K562 (cell line): ENCODE data around the gene FADS1. TPM values are rescaled to one million over a fixed set of nuclear protein-coding genes. Genes with fewer than 3 reads are reported as not detected.

Experiments used
- EGR1 ChIP-seq: fragments of 450-650 bp; conservative IDR thresholded peaks from 2 replicates; pipeline ENCODE4 v1.6.1; 2017; ENCODE audit warnings: mild to moderate bottlenecking
- ERF ChIP-seq: fragments of 450-650 bp; formaldehyde crosslinking; IDR thresholded peaks from 2 replicates; pipeline ENCODE4 v1.4.0; 2020; ENCODE audit warnings: mild to moderate bottlenecking, mixed read lengths
- HBP1 ChIP-seq: fragments of 450-650 bp; formaldehyde crosslinking; IDR thresholded peaks from 2 replicates; pipeline ENCODE4 v1.4.0; 2022; ENCODE audit warnings: missing genetic modification characterization
- HIVEP1 ChIP-seq: fragments of 250-450 bp; sonication (Bioruptor Pico); IDR thresholded peaks from 2 replicates; pipeline ENCODE4 v1.4.0; 2020; ENCODE audit warnings: mild to moderate bottlenecking
- HNRNPH1 ChIP-seq: fragments of 200-400 bp; formaldehyde crosslinking; optimal IDR thresholded peaks from 2 replicates; pipeline ENCODE3; 2017; ENCODE audit warnings: low read depth, mild to moderate bottlenecking, low read length, moderate library complexity
- MCM3 ChIP-seq: fragments of 450-650 bp; IDR thresholded peaks from 2 replicates; pipeline ENCODE4 v1.6.1; 2016
- PHF20 ChIP-seq: fragments of 450-650 bp; IDR thresholded peaks from 2 replicates; pipeline ENCODE4 v1.6.1; 2018; ENCODE audit not compliant: partially characterized antibody
- PYGO2 ChIP-seq: fragments of 450-650 bp; IDR thresholded peaks from 2 replicates; pipeline ENCODE4 v1.6.1; 2016; ENCODE audit warnings: mild to moderate bottlenecking, missing genetic modification characterization, moderate library complexity, missing compliant biosample characterization
- RBM25 ChIP-seq: fragments of 200-400 bp; formaldehyde crosslinking; IDR thresholded peaks from 2 replicates; pipeline ENCODE4 v1.6.1; 2018; ENCODE audit warnings: low read length, low read depth, moderate library complexity; ENCODE audit not compliant: severe bottlenecking
- RBM34 ChIP-seq: fragments of 200-400 bp; formaldehyde crosslinking; IDR thresholded peaks from 2 replicates; pipeline ENCODE4 v1.6.1; 2018; ENCODE audit warnings: low read length, borderline replicate concordance; ENCODE audit not compliant: insufficient read depth
- SAP30 ChIP-seq: fragments of 200-600 bp; sonication (generic); IDR thresholded peaks from 2 replicates; pipeline ENCODE4 v1.6.1; 2012; ENCODE audit warnings: borderline replicate concordance, low read depth, mild to moderate bottlenecking, moderate library complexity, low read length, control low read depth, inconsistent platforms; ENCODE audit not compliant: insufficient read depth, poor library complexity, severe bottlenecking
- STAG1 ChIP-seq: sonication (generic); formaldehyde crosslinking; IDR thresholded peaks from 2 replicates; pipeline ENCODE4 v1.5.0; 2020; ENCODE audit warnings: missing genetic modification reagents, borderline replicate concordance
- TRIM28 ChIP-seq: fragments of 450-650 bp; IDR thresholded peaks from 2 replicates; pipeline ENCODE4 v1.6.1; 2017
- XRCC5 ChIP-seq: fragments of 200-400 bp; formaldehyde crosslinking; IDR thresholded peaks from 2 replicates; pipeline ENCODE4 v1.6.1; 2017; ENCODE audit warnings: low read depth, mild to moderate bottlenecking, low read length
- ZNF121 ChIP-seq: sonication (generic); formaldehyde crosslinking; conservative IDR thresholded peaks from 2 replicates; pipeline ENCODE4 v1.8.0; 2022; ENCODE audit warnings: missing genetic modification reagents
- ZNF232 ChIP-seq: sonication (generic); formaldehyde crosslinking; IDR thresholded peaks from 2 replicates; pipeline ENCODE4 v1.8.0; 2022; ENCODE audit warnings: mild to moderate bottlenecking, missing genetic modification reagents
- ZNF316 ChIP-seq: fragments of 450-650 bp; IDR thresholded peaks from 2 replicates; pipeline ENCODE4 v1.6.1; 2016
- microRNA counts: library from miRNA; unstranded; fragments of <30 nt; microRNA quantifications from one replicate; lab custom pipeline; 2016
- polyA plus RNA-seq, 8 experiments: library from polyadenylated mRNA; depleted of rRNA in 4 of 8; stranded (reverse) in 5 of 8; unstranded in 3 of 8; fragments of >200 nt; fragmentation: Nextera tagmentation in 2 of 8; fragmentation: Illumina TruSeq in 1 of 8; extraction: Ambion mirVana in 2 of 8; extraction: Trizol in 1 of 8; gene quantifications; 2 replicates each; pipeline versions ENCODE4 v1.2.1 to v1.2.3, GENCODE V29; 2011 to 2014; ENCODE audit warnings: inconsistent platforms in 1 of 8, missing spikeins in 1 of 8
- total RNA-seq, 7 experiments: library from RNA; depleted of rRNA in 6 of 7; stranded (reverse); fragments of >200 nt in 6 of 7; fragmentation: Illumina TruSeq in 2 of 7; extraction: Trizol in 2 of 7; gene quantifications; 2 replicates each; pipeline versions ENCODE4 v1.2.1 to v1.2.3, GENCODE V29; 2011 to 2021; ENCODE audit warnings: low replicate concordance in 1 of 7

The FADS1 gene
- total and polyA plus RNA-seq, 9 of the 15 experiments (the other 6 are each of a cell fraction or from before 2014, with no cell fraction given) = 110 to 864 (median 364) TPM

- TF ChIP-seq ZNF121 (CRISPR knock-in tag) (peak; percentile 57), PHF20 (peak; percentile 9), HNRNPH1 (no peak), ERF (CRISPR knock-in tag) (no peak), ZNF316 (0 out of 2 replicates have a peak, but pooled peaks have one; percentile 8), STAG1 (CRISPR knock-in tag) (no peak), HIVEP1 (CRISPR knock-in tag) (no peak), MCM3 (no peak), XRCC5 (no peak), SAP30 (no peak), HBP1 (no peak), RBM34 (no peak), EGR1 (no peak), PYGO2 (tag) (no peak), RBM25 (peak; percentile 94), TRIM28 (no peak), ZNF232 (no peak)
Measured at GRCh38 chr11:61750631-61751273, 66.1 kb downstream of the FADS1 start (continued).

MicroRNA genes within 50 kb of the gene (microRNA counts, 767-probe panel; counts per million panel counts)
- microRNA hsa-miR-1908 (lab: Ali Mortazavi, UCI) = 2,789 counts per million, percentile 67 among the panel's probes with 10 or more counts
- not detected for microRNA hsa-miR-611 (lab: Ali Mortazavi, UCI)

Other genes with a start within 250 kb of the FADS1 start
Only the 7 nearest of the 10 such genes appear.
- gene MYRF, start 64.4 kb downstream of the FADS1 start, total RNA-seq (2014; rRNA removed) = 7.1 and 11.0 TPM in 2 replicates
- gene MYRF, start 64.4 kb downstream of the FADS1 start, total RNA-seq (2014; rRNA removed; fragmentation: Illumina TruSeq; extraction: Trizol) = 2.6 and 3.3 TPM in 2 replicates
- 4.0 and 4.1 TPM in 2 replicates for gene MYRF, start 64.4 kb downstream of the FADS1 start, total RNA-seq (2015; rRNA removed; fragmentation: Illumina TruSeq; extraction: Trizol)
- gene MYRF, start 64.4 kb downstream of the FADS1 start, total RNA-seq (2021) = 21.4 and 25.8 TPM in 2 replicates
- gene MYRF, start 64.4 kb downstream of the FADS1 start, polyA plus RNA-seq (2011; rRNA removed) = 10.4 and 16.6 TPM in 2 replicates
- 14.7 and 17.8 TPM in 2 replicates for gene MYRF, start 64.4 kb downstream of the FADS1 start, polyA plus RNA-seq (2014; fragmentation: Illumina TruSeq; extraction: Trizol)
- 1 to 10 TPM; 2.3 TPM for gene MYRF, start 64.4 kb downstream of the FADS1 start, polyA plus RNA-seq (2014; fragmentation: Nextera tagmentation; extraction: Ambion mirVana)
- 15.6 and 17.4 TPM in 2 replicates for gene MYRF, start 64.4 kb downstream of the FADS1 start, polyA plus RNA-seq (2014; rRNA removed)
- 97.2 and 153 TPM in 2 replicates for gene TMEM258, start 24.4 kb downstream of the FADS1 start, total RNA-seq (2014; rRNA removed)
- 227 and 239 TPM in 2 replicates for gene TMEM258, start 24.4 kb downstream of the FADS1 start, total RNA-seq (2014; rRNA removed; fragmentation: Illumina TruSeq; extraction: Trizol)
- 221 and 231 TPM in 2 replicates for gene TMEM258, start 24.4 kb downstream of the FADS1 start, total RNA-seq (2015; rRNA removed; fragmentation: Illumina TruSeq; extraction: Trizol)
- 168 and 200 TPM in 2 replicates for gene TMEM258, start 24.4 kb downstream of the FADS1 start, total RNA-seq (2021)
- gene TMEM258, start 24.4 kb downstream of the FADS1 start, polyA plus RNA-seq (2011; rRNA removed) = 630 and 713 TPM in 2 replicates
- 213 and 256 TPM in 2 replicates for gene TMEM258, start 24.4 kb downstream of the FADS1 start, polyA plus RNA-seq (2014; fragmentation: Illumina TruSeq; extraction: Trizol)
- gene TMEM258, start 24.4 kb downstream of the FADS1 start, polyA plus RNA-seq (2014; fragmentation: Nextera tagmentation; extraction: Ambion mirVana) = 100 to 1,000 TPM; 794 to 856 TPM
- 199 and 268 TPM in 2 replicates for gene TMEM258, start 24.4 kb downstream of the FADS1 start, polyA plus RNA-seq (2014; rRNA removed)
- gene FEN1, start 24.1 kb downstream of the FADS1 start, total RNA-seq (2014; rRNA removed) = 156 and 172 TPM in 2 replicates
- gene FEN1, start 24.1 kb downstream of the FADS1 start, total RNA-seq (2014; rRNA removed; fragmentation: Illumina TruSeq; extraction: Trizol) = 130 and 137 TPM in 2 replicates
- 150 and 154 TPM in 2 replicates for gene FEN1, start 24.1 kb downstream of the FADS1 start, total RNA-seq (2015; rRNA removed; fragmentation: Illumina TruSeq; extraction: Trizol)
- gene FEN1, start 24.1 kb downstream of the FADS1 start, total RNA-seq (2021) = 140 and 150 TPM in 2 replicates
- gene FEN1, start 24.1 kb downstream of the FADS1 start, polyA plus RNA-seq (2011; rRNA removed) = 91.3 and 124 TPM in 2 replicates
- 138 and 146 TPM in 2 replicates for gene FEN1, start 24.1 kb downstream of the FADS1 start, polyA plus RNA-seq (2014; fragmentation: Illumina TruSeq; extraction: Trizol)
- 10 to 100 TPM; 58.1 to 86.8 TPM for gene FEN1, start 24.1 kb downstream of the FADS1 start, polyA plus RNA-seq (2014; fragmentation: Nextera tagmentation; extraction: Ambion mirVana)
- 132 and 136 TPM in 2 replicates for gene FEN1, start 24.1 kb downstream of the FADS1 start, polyA plus RNA-seq (2014; rRNA removed)
- gene FADS2, start 11.3 kb upstream of the FADS1 start, total RNA-seq (2014; rRNA removed) = 13.2 and 17.7 TPM in 2 replicates
- gene FADS2, start 11.3 kb upstream of the FADS1 start, total RNA-seq (2014; rRNA removed; fragmentation: Illumina TruSeq; extraction: Trizol) = 14.5 and 16.2 TPM in 2 replicates
- gene FADS2, start 11.3 kb upstream of the FADS1 start, total RNA-seq (2015; rRNA removed; fragmentation: Illumina TruSeq; extraction: Trizol) = 11.5 and 12.0 TPM in 2 replicates
- gene FADS2, start 11.3 kb upstream of the FADS1 start, total RNA-seq (2021) = 28.6 and 30.4 TPM in 2 replicates
- 42.8 and 57.1 TPM in 2 replicates for gene FADS2, start 11.3 kb upstream of the FADS1 start, polyA plus RNA-seq (2011; rRNA removed)
- 33.9 and 39.7 TPM in 2 replicates for gene FADS2, start 11.3 kb upstream of the FADS1 start, polyA plus RNA-seq (2014; fragmentation: Illumina TruSeq; extraction: Trizol)
- 1 to 10 TPM; 2.9 to 5.3 TPM for gene FADS2, start 11.3 kb upstream of the FADS1 start, polyA plus RNA-seq (2014; fragmentation: Nextera tagmentation; extraction: Ambion mirVana)
- 23.9 and 27.2 TPM in 2 replicates for gene FADS2, start 11.3 kb upstream of the FADS1 start, polyA plus RNA-seq (2014; rRNA removed)
- 92.7 and 125 TPM in 2 replicates for gene FADS3, start 74.5 kb upstream of the FADS1 start, total RNA-seq (2014; rRNA removed)
- 18.6 and 32.4 TPM in 2 replicates for gene FADS3, start 74.5 kb upstream of the FADS1 start, total RNA-seq (2014; rRNA removed; fragmentation: Illumina TruSeq; extraction: Trizol)
- 55.1 and 55.3 TPM in 2 replicates for gene FADS3, start 74.5 kb upstream of the FADS1 start, total RNA-seq (2015; rRNA removed; fragmentation: Illumina TruSeq; extraction: Trizol)
- gene FADS3, start 74.5 kb upstream of the FADS1 start, total RNA-seq (2021) = 105 and 106 TPM in 2 replicates
- gene FADS3, start 74.5 kb upstream of the FADS1 start, polyA plus RNA-seq (2011; rRNA removed) = 148 and 226 TPM in 2 replicates
- 92.0 and 101 TPM in 2 replicates for gene FADS3, start 74.5 kb upstream of the FADS1 start, polyA plus RNA-seq (2014; fragmentation: Illumina TruSeq; extraction: Trizol)
- 1 to 10 TPM in 1 of 2 experiments, under 1 TPM in 1; 0.97 to 3.3 TPM for gene FADS3, start 74.5 kb upstream of the FADS1 start, polyA plus RNA-seq (2014; fragmentation: Nextera tagmentation; extraction: Ambion mirVana)
- gene FADS3, start 74.5 kb upstream of the FADS1 start, polyA plus RNA-seq (2014; rRNA removed) = 133 and 139 TPM in 2 replicates
- gene RAB3IL1, start 100.6 kb upstream of the FADS1 start, total RNA-seq (2014; rRNA removed) = 17.6 and 19.8 TPM in 2 replicates
- 2.0 and 3.7 TPM in 2 replicates for gene RAB3IL1, start 100.6 kb upstream of the FADS1 start, total RNA-seq (2014; rRNA removed; fragmentation: Illumina TruSeq; extraction: Trizol)
- gene RAB3IL1, start 100.6 kb upstream of the FADS1 start, total RNA-seq (2015; rRNA removed; fragmentation: Illumina TruSeq; extraction: Trizol) = 8.9 and 10.3 TPM in 2 replicates
- gene RAB3IL1, start 100.6 kb upstream of the FADS1 start, total RNA-seq (2021) = 42.6 and 46.2 TPM in 2 replicates
- 15.5 and 17.7 TPM in 2 replicates for gene RAB3IL1, start 100.6 kb upstream of the FADS1 start, polyA plus RNA-seq (2011; rRNA removed)
- gene RAB3IL1, start 100.6 kb upstream of the FADS1 start, polyA plus RNA-seq (2014; fragmentation: Illumina TruSeq; extraction: Trizol) = 25.1 and 31.8 TPM in 2 replicates
- gene RAB3IL1, start 100.6 kb upstream of the FADS1 start, polyA plus RNA-seq (2014; fragmentation: Nextera tagmentation; extraction: Ambion mirVana) = under 1 TPM; 0.15 to 0.25 TPM
- gene RAB3IL1, start 100.6 kb upstream of the FADS1 start, polyA plus RNA-seq (2014; rRNA removed) = 28.2 and 29.7 TPM in 2 replicates
- gene BEST1, start 133.3 kb upstream of the FADS1 start, total RNA-seq (2014; rRNA removed) = 0.36 and 0.61 TPM in 2 replicates
- gene BEST1, start 133.3 kb upstream of the FADS1 start, total RNA-seq (2014; rRNA removed; fragmentation: Illumina TruSeq; extraction: Trizol) = 0.35 and 0.40 TPM in 2 replicates
- 0.07 and 0.11 TPM in 2 replicates for gene BEST1, start 133.3 kb upstream of the FADS1 start, total RNA-seq (2015; rRNA removed; fragmentation: Illumina TruSeq; extraction: Trizol)
- 0.85 and 1.0 TPM in 2 replicates for gene BEST1, start 133.3 kb upstream of the FADS1 start, total RNA-seq (2021)
- gene BEST1, start 133.3 kb upstream of the FADS1 start, polyA plus RNA-seq (2011; rRNA removed) = 0.22 and 0.49 TPM in 2 replicates
- gene BEST1, start 133.3 kb upstream of the FADS1 start, polyA plus RNA-seq (2014; fragmentation: Illumina TruSeq; extraction: Trizol) = 0.73 and 0.86 TPM in 2 replicates
- gene BEST1, start 133.3 kb upstream of the FADS1 start, polyA plus RNA-seq (2014; fragmentation: Nextera tagmentation; extraction: Ambion mirVana) = under 1 TPM; 0.27 to 0.62 TPM
- gene BEST1, start 133.3 kb upstream of the FADS1 start, polyA plus RNA-seq (2014; rRNA removed) = 1.3 TPM in 2 replicates